Measurements from ENCODE around the gene CLCN1.

CLCN1 gene

GRCh38 chr7:143316492-143316891, 581 bp downstream of the CLCN1 start:
- TF ChIP-seq, protein P1, sequence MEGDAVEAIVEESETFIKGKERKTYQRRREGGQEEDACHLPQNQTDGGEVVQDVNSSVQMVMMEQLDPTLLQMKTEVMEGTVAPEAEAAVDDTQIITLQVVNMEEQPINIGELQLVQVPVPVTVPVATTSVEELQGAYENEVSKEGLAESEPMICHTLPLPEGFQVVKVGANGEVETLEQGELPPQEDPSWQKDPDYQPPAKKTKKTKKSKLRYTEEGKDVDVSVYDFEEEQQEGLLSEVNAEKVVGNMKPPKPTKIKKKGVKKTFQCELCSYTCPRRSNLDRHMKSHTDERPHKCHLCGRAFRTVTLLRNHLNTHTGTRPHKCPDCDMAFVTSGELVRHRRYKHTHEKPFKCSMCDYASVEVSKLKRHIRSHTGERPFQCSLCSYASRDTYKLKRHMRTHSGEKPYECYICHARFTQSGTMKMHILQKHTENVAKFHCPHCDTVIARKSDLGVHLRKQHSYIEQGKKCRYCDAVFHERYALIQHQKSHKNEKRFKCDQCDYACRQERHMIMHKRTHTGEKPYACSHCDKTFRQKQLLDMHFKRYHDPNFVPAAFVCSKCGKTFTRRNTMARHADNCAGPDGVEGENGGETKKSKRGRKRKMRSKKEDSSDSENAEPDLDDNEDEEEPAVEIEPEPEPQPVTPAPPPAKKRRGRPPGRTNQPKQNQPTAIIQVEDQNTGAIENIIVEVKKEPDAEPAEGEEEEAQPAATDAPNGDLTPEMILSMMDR (IDR thresholded peaks at IDR 0.05; ENCODE audit: low read depth, low read length), result no peak
- no peak overlapping the region for H3K4me3 ChIP-seq (replicated peaks in 1 of 2; ENCODE audit: low read depth in 2 of 2, low read length in 2 of 2)
- no peak for DNase-seq (ENCODE audit: low read depth in 2 of 2)

DNA sequence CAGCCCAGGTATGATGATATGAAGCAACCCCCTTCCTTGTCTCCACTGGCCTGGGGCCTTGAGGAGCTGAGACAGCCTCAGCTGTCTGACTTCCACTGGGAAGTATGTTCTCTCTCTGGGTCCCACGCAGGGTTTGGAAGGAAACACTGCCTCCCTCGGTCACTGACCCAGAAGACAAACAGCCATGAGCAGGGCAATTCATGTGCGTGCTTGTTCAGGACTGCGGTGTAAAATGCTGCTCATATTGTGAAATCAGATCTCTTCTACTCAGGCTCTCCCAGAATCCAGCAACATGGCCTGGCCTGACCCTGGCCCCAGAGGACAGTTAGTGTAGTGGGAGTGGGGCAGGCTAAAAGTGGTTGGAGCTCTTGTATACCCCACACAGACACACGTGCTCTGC, 2.8 kb downstream of the CLCN1 start:
- H3K4me3 ChIP-seq (replicated peaks in 1 of 2; ENCODE audit: low read depth in 2 of 2, low read length in 2 of 2), result no peak overlapping the region
- TF ChIP-seq, protein P1 (IDR thresholded peaks at IDR 0.05; ENCODE audit: low read depth, low read length), result no peak
- DNase-seq (ENCODE audit: low read depth in 2 of 2), result peak; percentile 59 to 75

DNA sequence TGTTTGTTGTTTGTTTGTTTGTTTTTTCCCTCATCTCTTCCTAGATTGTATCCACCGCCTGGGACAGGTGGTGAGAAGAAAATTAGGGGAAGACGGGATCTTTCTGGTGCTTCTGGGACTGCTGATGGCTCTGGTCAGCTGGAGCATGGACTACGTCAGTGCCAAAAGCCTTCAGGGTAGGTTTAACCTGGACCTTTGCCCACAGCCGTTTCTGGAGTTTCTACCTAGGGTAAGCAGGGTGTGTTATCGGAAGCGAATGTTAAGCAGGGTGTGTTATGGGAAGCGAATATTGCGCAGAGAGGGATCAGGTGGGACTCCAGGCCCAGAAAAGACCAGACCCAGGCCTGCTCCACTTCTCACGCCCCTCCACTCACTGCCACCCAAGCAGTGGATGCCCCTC, 4.7 kb downstream of the CLCN1 start:
- no peak for DNase-seq (ENCODE audit: low read depth in 2 of 2)
- no peak overlapping the region for H3K4me3 ChIP-seq (replicated peaks in 1 of 2; ENCODE audit: low read depth in 2 of 2, low read length in 2 of 2)
- TF ChIP-seq, protein P1 (IDR thresholded peaks at IDR 0.05; ENCODE audit: low read depth, low read length), result no peak

DNA sequence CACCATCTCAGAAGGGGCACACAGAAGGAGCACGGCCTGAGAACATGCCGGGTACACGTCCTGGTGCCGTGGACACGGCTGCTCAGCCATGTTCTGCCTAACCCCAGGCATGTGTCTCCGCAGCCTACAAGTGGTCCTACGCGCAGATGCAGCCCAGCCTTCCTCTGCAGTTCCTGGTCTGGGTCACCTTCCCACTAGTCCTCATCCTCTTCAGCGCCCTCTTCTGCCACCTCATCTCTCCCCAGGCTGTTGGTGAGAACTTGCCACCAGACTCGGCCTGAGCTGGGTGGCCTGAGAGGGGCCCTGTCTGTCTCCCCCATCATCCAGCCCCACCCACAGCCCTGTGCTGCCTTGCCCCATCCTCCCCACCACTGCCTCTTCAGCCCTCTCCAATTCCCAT, 5.3 kb downstream of the CLCN1 start:
- H3K4me3 ChIP-seq (replicated peaks in 1 of 2; ENCODE audit: low read depth in 2 of 2, low read length in 2 of 2), result no peak overlapping the region
- DNase-seq (ENCODE audit: low read depth in 2 of 2), result no peak
- TF ChIP-seq, protein P1 (IDR thresholded peaks at IDR 0.05; ENCODE audit: low read depth, low read length), result no peak

- TF ChIP-seq, protein P1 (IDR thresholded peaks at IDR 0.05; ENCODE audit: low read depth, low read length), result peak; percentile 17
- H3K4me3 ChIP-seq (replicated peaks in 1 of 2; ENCODE audit: low read depth in 2 of 2, low read length in 2 of 2), result no peak overlapping the region
- DNase-seq (ENCODE audit: low read depth in 2 of 2), result peak in 1 of 2 donors; percentile 7
Measured at GRCh38 chr7:143321734-143322133, 5.8 kb downstream of the CLCN1 start.

- peak in 1 of 2 donors; percentile 4 for DNase-seq (ENCODE audit: low read depth in 2 of 2)
- TF ChIP-seq, protein P1 (IDR thresholded peaks at IDR 0.05; ENCODE audit: low read depth, low read length), result no peak
- H3K4me3 ChIP-seq (replicated peaks in 1 of 2; ENCODE audit: low read depth in 2 of 2, low read length in 2 of 2), result no peak overlapping the region
Measured at GRCh38 chr7:143322760-143323633, 7.1 kb downstream of the CLCN1 start.
